HEK293 (cell line): ENCODE results near the gene CATSPERD.
A peak's percentile ranks its signal among the peaks of the same experiment; 100 is the strongest.

Experiments
- CTCF ChIA-PET: fragments of 350-600 bp; formaldehyde crosslinking; extraction: SDS; loops from one replicate; lab custom pipeline; 2021; ENCODE audit warnings: antibody characterized with exemption; lab: Yijun Ruan, JAX
- POLR2A ChIA-PET: fragments of 300-600 bp; formaldehyde crosslinking; extraction: SDS; loops from one replicate; lab custom pipeline; 2020; ENCODE audit warnings: antibody characterized with exemption, inconsistent platforms; lab: Yijun Ruan, JAX
- H3K27ac ChIP-seq: fragments of 200-500 bp; sonication (Bioruptor generic); 2 replicates; pipeline ENCODE4 v1.5.1; 2014; ENCODE audit warnings: low read depth, low read length, control low read depth, inconsistent platforms; ENCODE audit errors: extremely low read depth
- H3K36me3 ChIP-seq, 2 experiments: fragments of 200-500 bp in 1 of 2; sonication (Bioruptor generic) in 1 of 2; 1 replicate in 1 of 2; 2 replicates in 1 of 2; pipeline ENCODE4 v1.5.1; 2014 to 2017; ENCODE audit warnings: inconsistent platforms in 2 of 2, low read length in 2 of 2; ENCODE audit not compliant: control insufficient read depth in 2 of 2, insufficient read depth in 1 of 2
- H3K4me1 ChIP-seq: fragments of 200-500 bp; sonication (Bioruptor generic); 2 replicates; pipeline ENCODE4 v1.5.1; 2014; ENCODE audit warnings: mild to moderate bottlenecking, low read length, inconsistent platforms; ENCODE audit not compliant: control insufficient read depth, insufficient read depth
- H3K4me3 ChIP-seq: 2 replicates; pipeline ENCODE4 v1.5.1; 2011; ENCODE audit warnings: low read depth, mild to moderate bottlenecking, control low read depth, low read length, moderate library complexity
- H3K9me3 ChIP-seq: fragments of 200-500 bp; sonication (Bioruptor generic); 2 replicates; pipeline ENCODE4 v1.5.1; 2014; ENCODE audit warnings: low read depth, low read length, inconsistent platforms; ENCODE audit not compliant: control insufficient read depth, insufficient read depth
- AEBP2 ChIP-seq: fragments of 450-650 bp; formaldehyde crosslinking; IDR thresholded peaks from 2 replicates; pipeline ENCODE4 v1.5.1; 2016; ENCODE audit warnings: missing biosample characterization, missing genetic modification characterization, borderline replicate concordance
- CTCF ChIP-seq: fragments of 450-650 bp; formaldehyde crosslinking; IDR thresholded peaks from 2 replicates; pipeline ENCODE4 v1.5.1; 2016; ENCODE audit warnings: missing biosample characterization, missing genetic modification characterization
- GFI1B ChIP-seq: fragments of 450-650 bp; formaldehyde crosslinking; IDR thresholded peaks from 2 replicates; pipeline ENCODE4 v1.5.1; 2016; ENCODE audit warnings: missing biosample characterization, missing genetic modification characterization
- GLI2 ChIP-seq: fragments of 450-650 bp; formaldehyde crosslinking; IDR thresholded peaks from 2 replicates; pipeline ENCODE4; 2017; ENCODE audit warnings: missing biosample characterization, missing genetic modification characterization, low read depth, borderline replicate concordance
- PATZ1 ChIP-seq: fragments of 450-650 bp; formaldehyde crosslinking; IDR thresholded peaks from 2 replicates; pipeline ENCODE4 v1.5.1; 2016; ENCODE audit warnings: missing biosample characterization, missing genetic modification characterization
- SALL2 ChIP-seq: fragments of 450-650 bp; formaldehyde crosslinking; IDR thresholded peaks from 2 replicates; pipeline ENCODE4 v1.5.0; 2017; ENCODE audit warnings: missing biosample characterization, mild to moderate bottlenecking, missing genetic modification characterization, borderline replicate concordance
- SCRT2 ChIP-seq: fragments of 450-650 bp; formaldehyde crosslinking; IDR thresholded peaks from 2 replicates; pipeline ENCODE4 v1.5.1; 2016; ENCODE audit warnings: missing biosample characterization, missing genetic modification characterization
- SP3 ChIP-seq: fragments of 450-650 bp; formaldehyde crosslinking; IDR thresholded peaks from 2 replicates; pipeline ENCODE4 v1.5.1; 2016; ENCODE audit warnings: missing biosample characterization, missing genetic modification characterization
- YY1 ChIP-seq: fragments of 450-650 bp; formaldehyde crosslinking; IDR thresholded peaks from 2 replicates; pipeline ENCODE4 v1.5.1; 2018; ENCODE audit warnings: missing biosample characterization, missing genetic modification characterization
- ZBTB7A ChIP-seq: fragments of 450-650 bp; formaldehyde crosslinking; IDR thresholded peaks from 2 replicates; pipeline ENCODE4 v1.5.1; 2016; ENCODE audit warnings: low read depth, missing biosample characterization, missing genetic modification characterization
- ZFHX2 ChIP-seq: fragments of 450-650 bp; formaldehyde crosslinking; conservative IDR thresholded peaks from 2 replicates; pipeline ENCODE4 v1.5.1; 2016; ENCODE audit warnings: missing biosample characterization, missing genetic modification characterization
- ZIC2 ChIP-seq: fragments of 450-650 bp; formaldehyde crosslinking; IDR thresholded peaks from 2 replicates; pipeline ENCODE4 v1.5.1; 2016; ENCODE audit warnings: missing biosample characterization, missing genetic modification characterization
- ZNF16 ChIP-seq: fragments of 450-650 bp; formaldehyde crosslinking; IDR thresholded peaks from 2 replicates; pipeline ENCODE4 v1.5.1; 2016; ENCODE audit warnings: low read depth, missing biosample characterization, missing genetic modification characterization
- ZNF175 ChIP-seq: fragments of 450-650 bp; formaldehyde crosslinking; IDR thresholded peaks from 2 replicates; pipeline ENCODE4 v1.5.1; 2016; ENCODE audit warnings: missing biosample characterization, missing genetic modification characterization
- ZNF202 ChIP-seq: fragments of 450-650 bp; formaldehyde crosslinking; IDR thresholded peaks from 2 replicates; pipeline ENCODE4 v1.5.1; 2016; ENCODE audit warnings: missing biosample characterization, missing genetic modification characterization, borderline replicate concordance
- ZNF391 ChIP-seq: fragments of 450-650 bp; formaldehyde crosslinking; IDR thresholded peaks from 2 replicates; pipeline ENCODE4 v1.5.1; 2016; ENCODE audit warnings: low read depth, missing biosample characterization, missing genetic modification characterization, borderline replicate concordance
- ZNF433 ChIP-seq: fragments of 450-650 bp; formaldehyde crosslinking; IDR thresholded peaks from 2 replicates; pipeline ENCODE4 v1.5.1; 2016; ENCODE audit warnings: missing biosample characterization, missing genetic modification characterization, low read depth
- ZNF48 ChIP-seq: fragments of 450-650 bp; formaldehyde crosslinking; IDR thresholded peaks from 2 replicates; pipeline ENCODE4 v1.5.1; 2016; ENCODE audit warnings: missing biosample characterization, missing genetic modification characterization
- ZNF677 ChIP-seq: fragments of 450-650 bp; IDR thresholded peaks from 2 replicates; pipeline ENCODE4 v1.5.0; 2018; ENCODE audit warnings: missing biosample characterization, mild to moderate bottlenecking, missing genetic modification characterization, moderate library complexity
- ZNF701 ChIP-seq: fragments of 450-650 bp; formaldehyde crosslinking; IDR thresholded peaks from 2 replicates; pipeline ENCODE4 v1.5.1; 2016; ENCODE audit warnings: missing biosample characterization, missing genetic modification characterization
- ZNF747 ChIP-seq: fragments of 450-650 bp; formaldehyde crosslinking; IDR thresholded peaks from 2 replicates; pipeline ENCODE4 v1.5.1; 2016; ENCODE audit warnings: missing biosample characterization, missing genetic modification characterization
- ZNF777 ChIP-seq: fragments of 450-650 bp; formaldehyde crosslinking; IDR thresholded peaks from 2 replicates; pipeline ENCODE4 v1.5.1; 2017; ENCODE audit warnings: missing biosample characterization, missing genetic modification characterization, borderline replicate concordance
- ZSCAN23 ChIP-seq: fragments of 450-650 bp; formaldehyde crosslinking; IDR thresholded peaks from 2 replicates; pipeline ENCODE4 v1.5.1; 2016; ENCODE audit warnings: missing biosample characterization, missing genetic modification characterization
- TF ChIP-seq, protein P1 (sequence below): fragments of 450-650 bp; formaldehyde crosslinking; IDR thresholded peaks from 2 replicates; pipeline ENCODE4 v1.5.1; 2016; ENCODE audit warnings: missing biosample characterization, missing genetic modification characterization
- TF ChIP-seq, protein P2 (sequence below): fragments of 450-650 bp; formaldehyde crosslinking; IDR thresholded peaks from 2 replicates; pipeline ENCODE4 v1.5.1; 2016; ENCODE audit warnings: missing biosample characterization, missing genetic modification characterization, low read depth

Gene CATSPERD, protein sequence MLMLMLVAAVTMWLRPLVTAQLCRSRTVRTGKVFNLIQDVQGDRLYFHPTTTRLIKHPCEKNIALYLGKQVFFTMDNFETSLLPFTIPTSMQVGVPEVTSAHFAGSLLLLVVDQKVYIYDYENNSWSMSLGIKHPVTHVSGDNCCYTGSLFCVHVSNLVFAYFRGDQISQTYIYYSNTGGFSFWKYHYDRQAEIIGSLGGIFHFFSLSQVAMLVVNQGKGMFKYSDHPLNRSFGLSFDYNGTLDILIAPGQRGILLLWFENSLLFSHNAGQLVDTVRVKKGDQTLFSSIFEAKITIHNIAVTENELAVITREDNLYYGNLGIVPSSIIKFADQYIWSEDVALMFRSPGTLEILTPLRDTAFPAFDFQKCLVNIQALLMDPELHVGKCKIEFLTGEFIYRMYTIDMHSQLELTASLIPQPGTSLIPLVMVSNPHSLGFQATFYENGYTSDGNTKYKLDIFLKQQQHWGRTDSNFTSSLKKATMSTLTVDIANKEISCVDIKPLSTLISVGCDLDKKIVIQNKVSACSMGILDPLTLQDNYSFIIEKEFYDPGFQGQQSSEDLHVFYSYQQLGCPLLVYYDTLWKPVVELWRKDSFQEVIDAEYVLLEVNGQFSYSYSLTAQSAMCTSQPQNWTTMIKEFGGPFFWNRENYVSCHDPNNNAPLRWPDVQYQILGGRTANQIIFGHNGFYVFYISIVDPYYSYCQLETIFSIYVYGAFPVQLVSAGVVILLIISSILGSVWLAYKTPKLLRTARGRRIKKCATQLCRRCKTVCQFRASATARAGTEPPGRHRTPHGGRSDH

DNA sequence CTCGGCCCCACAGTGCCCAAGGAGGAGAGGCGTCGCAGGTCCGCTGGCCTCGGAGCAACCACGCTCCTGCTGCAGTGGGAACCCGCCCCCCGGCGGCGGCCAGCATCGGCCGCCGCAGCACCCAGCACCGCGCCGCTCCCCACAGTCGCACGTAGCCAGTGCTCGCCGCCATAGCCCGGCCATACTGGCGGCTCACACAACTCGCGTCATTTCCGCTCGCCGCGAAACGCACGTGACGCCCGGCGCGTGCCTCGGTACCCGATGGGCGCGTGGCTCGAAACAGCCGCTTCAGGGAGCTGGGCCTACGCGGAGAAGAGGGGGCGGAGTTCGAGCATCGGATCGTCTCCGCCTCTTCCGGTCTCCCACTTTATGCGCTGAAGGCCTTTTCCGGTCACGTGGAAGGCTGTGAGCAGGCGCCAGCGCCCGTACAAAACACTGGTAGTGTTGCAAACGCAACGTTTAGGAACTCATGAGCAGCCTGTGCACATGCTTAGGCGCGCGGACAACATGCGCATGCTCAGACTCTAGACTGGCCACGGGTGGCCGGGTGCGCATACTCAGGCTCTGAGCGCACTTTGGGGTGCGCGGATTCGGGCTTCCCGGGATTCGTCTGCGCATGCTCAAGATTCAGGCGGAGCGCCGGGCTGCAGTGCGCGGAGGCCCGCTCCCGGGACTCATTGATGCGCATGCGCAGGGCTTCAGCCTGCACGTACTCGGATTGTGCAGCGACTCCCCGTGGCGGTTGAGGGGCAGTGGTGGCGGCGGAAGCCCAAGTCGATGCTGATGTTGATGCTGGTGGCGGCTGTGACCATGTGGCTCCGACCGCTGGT lies at the start of gene CATSPERD, which contains the start of gene LONP1:
Gene CATSPERD, plus strand, starts transcription at position 677 of the 830 bp plus-strand sequence. Its CDS starts 101 bp downstream, at position 778.
Gene LONP1, minus strand, starts transcription at position 186 of the 830 bp plus-strand sequence. Its CDS starts 14 bp downstream, at position 172.
- ChIA-PET CTCF (interaction anchor here (0.6 to 1.2 kb wide), 9 partner anchors 15 to 1185 kb away, joined by 3 to 6 read pairs (median 3); partner anchors contain the start of gene PLIN5), POLR2A (interaction anchor here (0.5 to 4.1 kb wide), 23 partner anchors 9 to 844 kb away, joined by 3 to 62 read pairs (median 5); partner anchors contain the start of genes ALKBH7, DUS3L, RANBP3 and RPL36)
- H3K27ac ChIP-seq: peak within 1 kb of the TSS; percentile 80
- H3K4me1 ChIP-seq: peaks cover 12% of the 10 kb centered on the region; the same call in 1 of the 2 replicates
- H3K36me3 ChIP-seq: peaks cover 12 to 15% of the 10 kb centered on the region in 2 experiments; a peak in 2 of 3 replicates
- peak within 1 kb of the TSS; percentile 68 for H3K4me3 ChIP-seq
- no peaks in the 10 kb centered on the region for H3K9me3 ChIP-seq
- TF ChIP-seq SALL2 (tag by site-specific recombination): no peak
- no peak for TF ChIP-seq ZNF391 (tag by site-specific recombination)
- peak; percentile 72 for TF ChIP-seq ZFHX2 (tag by site-specific recombination)
- TF ChIP-seq ZNF777 (tag by site-specific recombination): no peak
- TF ChIP-seq ZNF747: no peak
- TF ChIP-seq YY1 (tag by site-specific recombination): peak; percentile 97
- TF ChIP-seq ZNF202: no peak
- no peak for TF ChIP-seq ZNF16
- peak; percentile 64 for TF ChIP-seq PATZ1 (tag by site-specific recombination)
- no peak for TF ChIP-seq ZSCAN23
- TF ChIP-seq, protein P1, sequence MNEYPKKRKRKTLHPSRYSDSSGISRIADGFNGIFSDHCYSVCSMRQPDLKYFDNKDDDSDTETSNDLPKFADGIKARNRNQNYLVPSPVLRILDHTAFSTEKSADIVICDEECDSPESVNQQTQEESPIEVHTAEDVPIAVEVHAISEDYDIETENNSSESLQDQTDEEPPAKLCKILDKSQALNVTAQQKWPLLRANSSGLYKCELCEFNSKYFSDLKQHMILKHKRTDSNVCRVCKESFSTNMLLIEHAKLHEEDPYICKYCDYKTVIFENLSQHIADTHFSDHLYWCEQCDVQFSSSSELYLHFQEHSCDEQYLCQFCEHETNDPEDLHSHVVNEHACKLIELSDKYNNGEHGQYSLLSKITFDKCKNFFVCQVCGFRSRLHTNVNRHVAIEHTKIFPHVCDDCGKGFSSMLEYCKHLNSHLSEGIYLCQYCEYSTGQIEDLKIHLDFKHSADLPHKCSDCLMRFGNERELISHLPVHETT (tag by site-specific recombination): 0 out of 2 replicates have a peak, but pooled peaks have one; percentile 34
- no peak for TF ChIP-seq ZNF48 (tag by site-specific recombination)
- TF ChIP-seq, protein P2, sequence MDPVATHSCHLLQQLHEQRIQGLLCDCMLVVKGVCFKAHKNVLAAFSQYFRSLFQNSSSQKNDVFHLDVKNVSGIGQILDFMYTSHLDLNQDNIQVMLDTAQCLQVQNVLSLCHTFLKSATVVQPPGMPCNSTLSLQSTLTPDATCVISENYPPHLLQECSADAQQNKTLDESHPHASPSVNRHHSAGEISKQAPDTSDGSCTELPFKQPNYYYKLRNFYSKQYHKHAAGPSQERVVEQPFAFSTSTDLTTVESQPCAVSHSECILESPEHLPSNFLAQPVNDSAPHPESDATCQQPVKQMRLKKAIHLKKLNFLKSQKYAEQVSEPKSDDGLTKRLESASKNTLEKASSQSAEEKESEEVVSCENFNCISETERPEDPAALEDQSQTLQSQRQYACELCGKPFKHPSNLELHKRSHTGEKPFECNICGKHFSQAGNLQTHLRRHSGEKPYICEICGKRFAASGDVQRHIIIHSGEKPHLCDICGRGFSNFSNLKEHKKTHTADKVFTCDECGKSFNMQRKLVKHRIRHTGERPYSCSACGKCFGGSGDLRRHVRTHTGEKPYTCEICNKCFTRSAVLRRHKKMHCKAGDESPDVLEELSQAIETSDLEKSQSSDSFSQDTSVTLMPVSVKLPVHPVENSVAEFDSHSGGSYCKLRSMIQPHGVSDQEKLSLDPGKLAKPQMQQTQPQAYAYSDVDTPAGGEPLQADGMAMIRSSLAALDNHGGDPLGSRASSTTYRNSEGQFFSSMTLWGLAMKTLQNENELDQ: no peak
- no peak for TF ChIP-seq SCRT2 (tag by site-specific recombination)
- TF ChIP-seq ZNF677 (tag by site-specific recombination): no peak
- TF ChIP-seq SP3 (tag by site-specific recombination): peak; percentile 87
- TF ChIP-seq ZBTB7A (tag by site-specific recombination): no peak
- TF ChIP-seq ZIC2: no peak; the same call in 1 of the 2 replicates
- TF ChIP-seq ZNF433 (tag by site-specific recombination): no peak
- no peak for TF ChIP-seq GLI2
- TF ChIP-seq ZNF701: no peak
- peak; percentile 99 for TF ChIP-seq CTCF (tag by site-specific recombination)
- no peak for TF ChIP-seq GFI1B (tag by site-specific recombination)
- no peak for TF ChIP-seq AEBP2 (tag by site-specific recombination)
- TF ChIP-seq ZNF175 (tag by site-specific recombination): no peak
